ENCODE data around the gene PYGB. TPM values are rescaled to one million over a fixed set of nuclear protein-coding genes. Genes with fewer than 3 reads are reported as not detected.

Gene PYGB
- total RNA-seq, 6 donors from 2014 or later = 59.4 to 128 (median 98.4) TPM

DNA sequence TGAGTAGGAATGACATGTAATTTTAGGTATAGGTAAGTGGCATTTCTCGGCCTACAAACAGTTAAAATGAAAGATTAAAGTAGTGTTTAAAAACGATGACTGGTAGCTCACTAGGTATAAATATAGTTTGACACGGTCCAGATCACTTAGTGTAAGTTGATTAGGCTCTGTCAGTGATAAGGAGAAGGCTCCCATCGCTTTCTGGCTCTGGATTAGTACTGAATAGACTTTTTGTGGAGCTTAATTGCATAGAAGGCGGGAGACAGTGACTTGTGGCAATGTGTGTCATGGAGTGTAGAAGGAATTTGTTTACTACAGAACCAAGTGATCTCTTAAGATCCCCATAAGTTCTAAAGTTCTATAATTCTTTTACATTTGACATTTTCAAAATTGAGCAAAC lies 6.7 kb downstream of the PYGB start:
- H3K4me3 ChIP-seq = no peak overlapping the region
- TF ChIP-seq POLR2A (IDR thresholded peaks at IDR 0.05) (no peak), POLR2AphosphoS5 (IDR thresholded peaks at IDR 0.05) (no peak), CTCF (IDR thresholded peaks at IDR 0.05) (no peak), EP300 (IDR thresholded peaks at IDR 0.05) (no peak)
- DNase-seq = no peak
- peak overlapping the region in 1 of 4 donors; percentile 62 for H3K27ac ChIP-seq
- peaks cover 8 to 64% (median 24%) of the 10 kb centered on the region in 4 donors for H3K4me1 ChIP-seq
- ATAC-seq (ENCODE audit: low FRiP score in 2 of 2) = no peak
- 75 to 82% methylated on average over 5 of the region's 5 CpGs for WGBS, 2 donors
- H3K36me3 ChIP-seq = peaks cover 0 to 7% (median under 1%) of the 10 kb centered on the region in 4 donors
- no peaks in the 10 kb centered on the region for H3K27me3 ChIP-seq
- H3K9me3 ChIP-seq = no peaks in the 10 kb centered on the region

DNA sequence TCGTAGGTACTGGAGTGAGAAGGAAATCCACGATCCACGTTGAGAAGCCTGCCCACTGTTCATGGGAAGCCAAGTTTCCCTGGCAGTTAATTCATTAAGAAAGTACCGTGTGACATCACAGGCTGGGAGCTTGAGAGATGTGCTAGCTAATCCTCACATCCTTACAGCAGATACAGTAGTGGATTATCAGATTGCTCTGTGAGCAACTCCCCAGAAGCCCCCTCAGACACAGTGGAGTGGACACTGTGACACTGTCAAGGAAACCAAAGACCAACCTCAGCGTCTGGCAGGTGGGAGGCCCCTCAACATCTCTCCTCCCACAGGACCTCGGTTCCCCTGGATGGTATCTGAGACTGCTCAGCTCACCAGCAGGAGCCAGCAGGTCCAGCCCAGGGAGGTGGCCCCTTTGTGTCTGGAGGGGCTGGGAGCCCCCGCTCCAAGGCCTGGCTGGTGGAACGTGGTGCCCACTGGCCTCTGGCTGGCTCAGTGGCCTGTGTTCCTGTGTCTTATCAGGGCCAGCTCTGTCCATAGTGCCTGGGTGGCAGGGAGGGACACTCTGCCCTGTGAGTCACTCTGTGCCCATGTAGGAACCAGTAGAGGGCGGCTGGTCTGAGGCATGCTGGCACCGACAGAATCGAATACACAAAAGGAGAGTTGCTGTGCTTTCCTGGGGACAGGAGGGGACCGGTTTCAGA lies 7.2 kb downstream of the PYGB start:
- TF ChIP-seq POLR2A (IDR thresholded peaks at IDR 0.05) (no peak), EP300 (IDR thresholded peaks at IDR 0.05) (no peak), CTCF (IDR thresholded peaks at IDR 0.05) (peak in 1 of 6 experiments; percentile 41), POLR2AphosphoS5 (IDR thresholded peaks at IDR 0.05) (no peak)
- no peak overlapping the region for H3K4me3 ChIP-seq
- ATAC-seq (ENCODE audit: low FRiP score in 2 of 2) (peak; percentile 68 to 93), DNase-seq (peak in 1 of 2 donors; percentile 86)
- peak overlapping the region in 3 of 4 donors; percentile 50 to 67 (median 62) for H3K27ac ChIP-seq
- peaks cover 8 to 59% (median 19%) of the 10 kb centered on the region in 4 donors for H3K4me1 ChIP-seq
- H3K9me3 ChIP-seq = no peaks in the 10 kb centered on the region
- peaks cover 0 to 12% (median 3%) of the 10 kb centered on the region in 4 donors for H3K36me3 ChIP-seq
- no peaks in the 10 kb centered on the region for H3K27me3 ChIP-seq
- WGBS, 2 donors = 73 to 78% methylated on average over 9 to 12 of the region's 12 CpGs

DNA sequence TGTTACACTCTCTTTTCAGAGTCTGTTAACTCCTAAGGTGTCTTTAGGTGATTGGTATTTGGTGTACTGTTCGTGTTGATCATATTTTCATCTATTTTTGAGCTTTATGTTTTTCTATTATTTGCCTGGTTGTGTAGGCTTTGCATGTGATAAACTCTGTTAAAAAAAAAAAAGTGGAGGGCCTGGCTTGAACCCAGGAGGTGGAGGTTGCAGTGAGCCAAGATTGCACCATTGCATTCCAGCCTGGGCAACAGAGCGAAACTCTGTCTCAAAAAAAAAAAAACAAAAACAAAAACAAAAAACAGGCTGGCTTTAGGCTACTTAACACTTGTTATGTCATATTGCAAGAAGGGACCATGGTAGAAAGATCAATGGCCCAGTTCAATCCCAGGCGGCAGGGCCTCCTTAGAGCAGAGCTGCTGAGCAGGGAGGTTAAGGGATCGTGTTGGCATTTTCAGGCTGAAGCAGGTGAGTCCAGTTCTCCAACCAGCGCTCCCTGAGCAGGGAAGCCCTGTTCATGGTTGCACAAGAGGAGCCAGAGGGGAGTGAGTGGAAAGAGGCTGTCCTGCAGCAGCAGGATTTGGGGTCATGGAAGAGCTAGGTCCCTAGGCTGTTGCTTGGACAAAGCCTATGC lies 8.5 kb downstream of the PYGB start:
- Histone ChIP-seq H3K27ac (peak overlapping the region in 1 of 4 donors; percentile 16), H3K9me3 (no peaks in the 10 kb centered on the region), H3K36me3 (peaks cover 0 to 24% (median 5%) of the 10 kb centered on the region in 4 donors), H3K27me3 (no peaks in the 10 kb centered on the region), H3K4me1 (peaks cover 8 to 49% (median 15%) of the 10 kb centered on the region in 4 donors), H3K4me3 (no peak overlapping the region)
- 74 to 75% methylated on average over 4 to 5 of the region's 5 CpGs for WGBS, 2 donors
- ATAC-seq (ENCODE audit: low FRiP score in 2 of 2) (peak; percentile 3 to 25), DNase-seq (peak in 1 of 2 donors; percentile 48)
- TF ChIP-seq CTCF (IDR thresholded peaks at IDR 0.05) (no peak), EP300 (IDR thresholded peaks at IDR 0.05) (no peak), POLR2AphosphoS5 (IDR thresholded peaks at IDR 0.05) (no peak), POLR2A (IDR thresholded peaks at IDR 0.05) (no peak)

DNA sequence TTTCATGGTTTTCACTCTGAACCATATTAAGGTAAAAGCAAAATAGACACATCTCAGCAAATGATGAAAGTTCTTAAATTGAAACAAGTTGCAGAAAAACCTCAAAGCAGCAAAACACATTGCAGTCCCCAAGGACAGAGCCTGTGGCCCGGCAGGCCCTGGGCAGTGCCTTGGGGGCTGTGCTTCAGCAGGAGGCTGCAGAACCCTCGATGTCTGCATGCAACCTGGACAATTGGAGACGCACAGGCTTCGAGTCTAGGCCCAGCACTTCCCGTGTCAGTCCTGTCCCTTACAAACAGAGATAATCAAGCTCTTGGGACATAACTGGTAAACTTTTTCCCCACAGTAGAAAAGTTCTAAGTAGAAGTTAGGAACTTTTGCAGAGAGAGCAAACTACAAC lies 9.2 kb downstream of the PYGB start:
- no peaks in the 10 kb centered on the region for H3K9me3 ChIP-seq
- no peak for ATAC-seq (ENCODE audit: low FRiP score in 2 of 2)
- peak overlapping the region in 1 of 4 donors; percentile 9 for H3K27ac ChIP-seq
- no peak overlapping the region for H3K4me3 ChIP-seq
- no peak for DNase-seq
- H3K27me3 ChIP-seq = no peaks in the 10 kb centered on the region
- peaks cover 0 to 29% (median 6%) of the 10 kb centered on the region in 4 donors for H3K36me3 ChIP-seq
- H3K4me1 ChIP-seq = peaks cover 8 to 43% (median 15%) of the 10 kb centered on the region in 4 donors
- TF ChIP-seq CTCF (IDR thresholded peaks at IDR 0.05) (no peak), POLR2A (IDR thresholded peaks at IDR 0.05) (no peak), POLR2AphosphoS5 (IDR thresholded peaks at IDR 0.05) (no peak), EP300 (IDR thresholded peaks at IDR 0.05) (no peak)
- whole genome bisulfite sequencing, 2 donors = 94 to 95% methylated on average over 3 to 5 of the region's 5 CpGs
